Measurements from ENCODE around the gene FKBP3.

Gene FKBP3

DNA sequence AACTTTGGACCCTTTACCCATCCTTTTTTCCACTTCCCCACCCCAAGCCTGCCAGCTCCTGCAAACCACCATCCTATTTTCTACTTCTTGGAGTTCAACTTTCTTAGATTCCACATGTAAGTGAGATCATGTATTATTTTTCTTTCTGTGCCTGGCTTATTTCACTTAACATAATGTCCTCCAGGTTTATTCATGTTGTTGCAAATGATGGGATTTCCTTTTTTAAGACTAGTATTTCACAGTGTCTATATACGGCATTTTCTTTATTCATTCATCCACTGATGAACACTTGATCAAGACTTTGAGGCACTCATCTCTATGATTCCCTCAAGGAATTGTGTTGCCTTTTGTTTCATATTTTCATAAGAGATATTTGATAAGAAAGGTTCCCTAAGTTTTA, 56.0 kb downstream of the FKBP3 start:
- TF ChIP-seq FOXP2 (optimal IDR thresholded peaks at IDR 0.05; ENCODE audit: borderline replicate concordance, extremely low read depth, extremely low read length, insufficient read depth), result no peak
- TF ChIP-seq SIN3A (IDR thresholded peaks at IDR 0.05; ENCODE audit: borderline replicate concordance, insufficient read depth, low read length), result no peak
- no peak for TF ChIP-seq TAF1 (IDR thresholded peaks at IDR 0.05; ENCODE audit: borderline replicate concordance, insufficient read depth, low read length)
- TF ChIP-seq POLR2AphosphoS5 (IDR thresholded peaks at IDR 0.05; ENCODE audit: low read depth, low read length), result no peak
- TF ChIP-seq, protein P1, sequence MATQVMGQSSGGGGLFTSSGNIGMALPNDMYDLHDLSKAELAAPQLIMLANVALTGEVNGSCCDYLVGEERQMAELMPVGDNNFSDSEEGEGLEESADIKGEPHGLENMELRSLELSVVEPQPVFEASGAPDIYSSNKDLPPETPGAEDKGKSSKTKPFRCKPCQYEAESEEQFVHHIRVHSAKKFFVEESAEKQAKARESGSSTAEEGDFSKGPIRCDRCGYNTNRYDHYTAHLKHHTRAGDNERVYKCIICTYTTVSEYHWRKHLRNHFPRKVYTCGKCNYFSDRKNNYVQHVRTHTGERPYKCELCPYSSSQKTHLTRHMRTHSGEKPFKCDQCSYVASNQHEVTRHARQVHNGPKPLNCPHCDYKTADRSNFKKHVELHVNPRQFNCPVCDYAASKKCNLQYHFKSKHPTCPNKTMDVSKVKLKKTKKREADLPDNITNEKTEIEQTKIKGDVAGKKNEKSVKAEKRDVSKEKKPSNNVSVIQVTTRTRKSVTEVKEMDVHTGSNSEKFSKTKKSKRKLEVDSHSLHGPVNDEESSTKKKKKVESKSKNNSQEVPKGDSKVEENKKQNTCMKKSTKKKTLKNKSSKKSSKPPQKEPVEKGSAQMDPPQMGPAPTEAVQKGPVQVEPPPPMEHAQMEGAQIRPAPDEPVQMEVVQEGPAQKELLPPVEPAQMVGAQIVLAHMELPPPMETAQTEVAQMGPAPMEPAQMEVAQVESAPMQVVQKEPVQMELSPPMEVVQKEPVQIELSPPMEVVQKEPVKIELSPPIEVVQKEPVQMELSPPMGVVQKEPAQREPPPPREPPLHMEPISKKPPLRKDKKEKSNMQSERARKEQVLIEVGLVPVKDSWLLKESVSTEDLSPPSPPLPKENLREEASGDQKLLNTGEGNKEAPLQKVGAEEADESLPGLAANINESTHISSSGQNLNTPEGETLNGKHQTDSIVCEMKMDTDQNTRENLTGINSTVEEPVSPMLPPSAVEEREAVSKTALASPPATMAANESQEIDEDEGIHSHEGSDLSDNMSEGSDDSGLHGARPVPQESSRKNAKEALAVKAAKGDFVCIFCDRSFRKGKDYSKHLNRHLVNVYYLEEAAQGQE (IDR thresholded peaks at IDR 0.05; ENCODE audit: insufficient read depth in 1 of 2, low read depth in 2 of 2, low read length in 2 of 2), result no peak

DNA sequence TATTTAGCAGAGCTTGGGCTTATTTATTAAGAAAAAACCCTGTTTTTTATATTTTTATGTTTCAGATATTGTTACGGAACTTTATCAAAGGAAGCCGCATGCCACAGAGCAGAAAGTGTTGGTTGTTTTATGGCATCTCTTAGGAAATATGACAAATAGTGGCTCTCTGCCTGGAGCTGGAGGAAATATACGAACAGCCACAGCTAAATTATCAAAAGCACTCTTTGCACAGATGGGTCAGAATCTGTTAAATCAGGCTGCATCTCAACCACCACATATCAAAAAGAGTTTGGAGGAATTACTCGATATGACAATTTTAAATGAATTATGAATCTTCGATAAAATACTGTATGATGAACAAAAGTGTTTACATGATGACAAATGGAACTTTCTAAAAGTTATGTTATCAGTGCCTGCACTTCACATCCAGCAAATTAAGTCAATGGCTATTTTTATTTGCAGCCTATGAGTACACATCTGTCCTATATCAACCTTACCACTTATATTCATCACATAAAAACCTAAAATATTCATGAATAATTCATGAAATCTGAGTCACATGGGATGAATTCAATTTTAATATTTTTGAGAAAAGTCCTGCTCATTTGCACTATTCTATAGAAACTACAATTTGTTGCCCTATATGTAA, 60.9 kb downstream of the FKBP3 start:
- TF ChIP-seq TAF1 (IDR thresholded peaks at IDR 0.05; ENCODE audit: borderline replicate concordance, insufficient read depth, low read length), result no peak

DNA sequence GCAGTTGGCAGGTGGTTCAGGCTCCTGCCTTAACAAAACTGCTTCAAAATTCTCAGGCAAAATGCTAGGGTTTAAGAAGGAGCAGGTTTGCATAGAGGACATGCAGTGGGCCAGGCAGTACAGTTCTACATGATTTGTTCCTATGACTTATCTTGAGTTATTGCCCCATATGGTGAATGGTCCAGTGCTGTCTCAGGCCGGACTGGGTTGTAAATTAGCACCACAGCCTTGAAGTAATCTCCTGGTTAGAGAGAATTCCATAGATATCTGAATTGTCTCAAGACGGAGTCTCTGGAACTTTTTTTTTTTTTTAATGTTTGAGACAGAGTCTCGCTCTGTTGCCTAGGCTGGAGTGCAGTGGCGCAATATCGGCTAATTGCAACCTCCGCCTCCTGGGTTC, 62.2 kb downstream of the FKBP3 start:
- TF ChIP-seq, protein P1 (IDR thresholded peaks at IDR 0.05; ENCODE audit: insufficient read depth in 1 of 2, low read depth in 2 of 2, low read length in 2 of 2), result no peak
- TF ChIP-seq TAF1 (IDR thresholded peaks at IDR 0.05; ENCODE audit: borderline replicate concordance, insufficient read depth, low read length), result no peak
- TF ChIP-seq FOXP2 (optimal IDR thresholded peaks at IDR 0.05; ENCODE audit: borderline replicate concordance, extremely low read depth, extremely low read length, insufficient read depth), result no peak
- no peak for TF ChIP-seq SIN3A (IDR thresholded peaks at IDR 0.05; ENCODE audit: borderline replicate concordance, insufficient read depth, low read length)
- no peak for TF ChIP-seq POLR2AphosphoS5 (IDR thresholded peaks at IDR 0.05; ENCODE audit: low read depth, low read length)

DNA sequence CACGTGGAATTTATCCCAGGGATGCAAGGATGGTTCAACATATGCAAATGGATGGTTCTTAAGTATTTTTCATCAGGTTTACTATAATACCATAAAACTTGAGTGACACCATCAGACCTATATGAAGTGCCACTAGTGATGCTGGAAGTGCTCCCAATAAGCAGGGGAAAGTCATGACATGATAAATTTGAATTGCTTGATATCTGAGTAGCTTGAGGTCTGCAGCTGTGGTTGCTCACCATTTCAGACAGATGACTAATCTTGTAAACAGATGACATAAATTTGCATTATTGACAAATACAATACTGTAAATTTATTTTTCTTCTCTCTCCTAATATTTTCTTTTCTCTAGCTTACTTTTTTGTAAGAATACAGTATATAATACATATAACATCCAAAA, 64.1 kb downstream of the FKBP3 start:
- TF ChIP-seq TAF1 (IDR thresholded peaks at IDR 0.05; ENCODE audit: borderline replicate concordance, insufficient read depth, low read length) (no peak), FOXP2 (optimal IDR thresholded peaks at IDR 0.05; ENCODE audit: borderline replicate concordance, extremely low read depth, extremely low read length, insufficient read depth) (no peak), POLR2AphosphoS5 (IDR thresholded peaks at IDR 0.05; ENCODE audit: low read depth, low read length) (no peak), SIN3A (IDR thresholded peaks at IDR 0.05; ENCODE audit: borderline replicate concordance, insufficient read depth, low read length) (no peak)
- TF ChIP-seq, protein P1 (IDR thresholded peaks at IDR 0.05; ENCODE audit: insufficient read depth in 1 of 2, low read depth in 2 of 2, low read length in 2 of 2), result no peak

DNA sequence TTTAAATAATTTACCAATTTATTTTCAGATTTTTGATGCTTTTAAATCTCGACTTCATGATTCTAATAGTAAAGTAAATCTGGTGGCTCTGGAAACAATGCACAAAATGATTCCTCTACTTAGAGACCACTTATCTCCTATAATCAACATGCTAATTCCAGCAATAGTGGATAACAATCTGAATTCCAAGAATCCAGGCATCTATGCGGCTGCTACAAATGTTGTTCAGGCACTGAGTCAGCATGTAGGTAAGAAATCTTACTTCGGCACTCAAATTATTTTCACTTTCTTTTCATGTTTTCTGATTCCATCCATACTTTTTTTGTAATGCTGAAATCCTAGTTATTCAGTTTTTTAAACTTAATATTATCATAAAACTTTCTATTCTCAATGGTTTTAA, 65.9 kb downstream of the FKBP3 start:
- TF ChIP-seq, protein P1 (IDR thresholded peaks at IDR 0.05; ENCODE audit: insufficient read depth in 1 of 2, low read depth in 2 of 2, low read length in 2 of 2), result no peak
- TF ChIP-seq SIN3A (IDR thresholded peaks at IDR 0.05; ENCODE audit: borderline replicate concordance, insufficient read depth, low read length), result no peak
- TF ChIP-seq TAF1 (IDR thresholded peaks at IDR 0.05; ENCODE audit: borderline replicate concordance, insufficient read depth, low read length), result no peak
- no peak for TF ChIP-seq FOXP2 (optimal IDR thresholded peaks at IDR 0.05; ENCODE audit: borderline replicate concordance, extremely low read depth, extremely low read length, insufficient read depth)
- TF ChIP-seq POLR2AphosphoS5 (IDR thresholded peaks at IDR 0.05; ENCODE audit: low read depth, low read length), result no peak

All from PFSK-1 (cell line).